PC-9 (cell line): Measurements from ENCODE around the gene SYNGAP1.

Experiments used
- CTCF ChIP-seq: fragments of 200-600 bp; sonication (generic); conservative IDR thresholded peaks from 2 replicates; pipeline ENCODE4 v1.6.1; 2017; ENCODE audit warnings: mixed run types, antibody characterized with exemption, mild to moderate bottlenecking, moderate library complexity
- EZH2 ChIP-seq: fragments of 200-600 bp; sonication (generic); IDR thresholded peaks from 2 replicates; pipeline ENCODE4 v1.8.0; 2017; ENCODE audit warnings: antibody characterized with exemption, low read depth

- TF ChIP-seq CTCF, result no peak
- no peak for TF ChIP-seq EZH2
Observed at GRCh38 chr6:33439956-33440648, 20.2 kb downstream of the SYNGAP1 start.
